HT1080 (cell line): ENCODE measurements around the gene MUC5AC. TPM values are rescaled to one million over a fixed set of nuclear protein-coding genes. Genes with fewer than 3 reads are reported as not detected.
"Not testable (repeated sequence)": the region's sequence is repeated elsewhere in the genome, so short reads cannot be mapped to it uniquely, and the experiment has no call there.

Experiments
- DNase-seq: peaks from one replicate; pipeline ENCODE4 v3.0.0-alpha.2; 2015; ENCODE audit warnings: low read depth
- total RNA-seq: library from RNA; depleted of rRNA; stranded (reverse); fragments of >200 nt; shearing (Covaris generic); gene quantifications from 2 replicates; pipeline ENCODE4 v1.2.3, GENCODE V29; 2014

MUC5AC gene
- total RNA-seq, 1 experiment from 2014 or later, result not detected

- DNase-seq, result no peak
Observed at GRCh38 chr11:1162491-1163311, 4.9 kb downstream of the MUC5AC start.

GRCh38 chr11:1163321-1163910, 5.7 kb downstream of the MUC5AC start:
- no peak for DNase-seq

- DNase-seq, result no peak
Observed at GRCh38 chr11:1163911-1164735, 6.4 kb downstream of the MUC5AC start.

GRCh38 chr11:1164779-1165255, 7.1 kb downstream of the MUC5AC start:
- DNase-seq, result not testable (repeated sequence)

GRCh38 chr11:1165256-1166041, 7.7 kb downstream of the MUC5AC start:
- DNase-seq, result no peak

GRCh38 chr11:1167256-1167655, 9.5 kb downstream of the MUC5AC start:
- no peak for DNase-seq

- no peak for DNase-seq
Observed at GRCh38 chr11:1167751-1168231, 10.0 kb downstream of the MUC5AC start.

- no peak for DNase-seq
Observed at GRCh38 chr11:1168256-1168655, 10.5 kb downstream of the MUC5AC start.

GRCh38 chr11:1168721-1169161, 11.0 kb downstream of the MUC5AC start:
- DNase-seq, result no peak

- no peak for DNase-seq
Observed at GRCh38 chr11:1171223-1171984, 13.7 kb downstream of the MUC5AC start.

- no peak for DNase-seq
Observed at GRCh38 chr11:1171985-1172728, 14.4 kb downstream of the MUC5AC start.

- DNase-seq, result no peak
Observed at GRCh38 chr11:1172729-1173117, 15.0 kb downstream of the MUC5AC start.

GRCh38 chr11:1173396-1173795, 15.6 kb downstream of the MUC5AC start:
- not testable (repeated sequence) for DNase-seq

GRCh38 chr11:1174441-1175370, 17.0 kb downstream of the MUC5AC start:
- DNase-seq, result no peak

GRCh38 chr11:1175461-1176223, 17.9 kb downstream of the MUC5AC start:
- no peak for DNase-seq

GRCh38 chr11:1176224-1177019, 18.7 kb downstream of the MUC5AC start:
- DNase-seq, result no peak
